ENCODE data around the gene PDE6C.

The PDE6C gene

GRCh38 chr10:93612311-93612710 lies at the start of gene PDE6C:
TSS of gene PDE6C (plus strand) at chr10:93612537. CDS start at chr10:93612726, 189 bp downstream.
- DNase-seq (ENCODE audit: low read depth) = no peak

GRCh38 chr10:93565446-93565845 lies 46.9 kb upstream of the PDE6C start:
- no peak for DNase-seq (ENCODE audit: low read depth)

- no peak for DNase-seq (ENCODE audit: low read depth)
These were observed 45.7 kb upstream of the PDE6C start, which contains the start of gene FFAR4 for GRCh38 chr10:93566435-93567276. TSS of gene FFAR4 (plus strand) at chr10:93566665. CDS start at chr10:93566721, 56 bp downstream.

GRCh38 chr10:93567277-93568104 lies 44.8 kb upstream of the PDE6C start:
- DNase-seq (ENCODE audit: low read depth) = no peak

GRCh38 chr10:93568105-93568390 lies 44.3 kb upstream of the PDE6C start:
- DNase-seq (ENCODE audit: low read depth) = no peak

GRCh38 chr10:93570383-93570782 lies 42.0 kb upstream of the PDE6C start:
- DNase-seq (ENCODE audit: low read depth) = no peak

- DNase-seq (ENCODE audit: low read depth) = no peak
These were observed 39.7 kb upstream of the PDE6C start for GRCh38 chr10:93572606-93573005.

- DNase-seq (ENCODE audit: low read depth) = no peak
These were observed 39.1 kb upstream of the PDE6C start for GRCh38 chr10:93573051-93573909.

- no peak for DNase-seq (ENCODE audit: low read depth)
These were observed 38.4 kb upstream of the PDE6C start for GRCh38 chr10:93573924-93574323.

GRCh38 chr10:93576888-93577287 lies 35.4 kb upstream of the PDE6C start:
- no peak for DNase-seq (ENCODE audit: low read depth)

GRCh38 chr10:93577565-93577964 lies 34.8 kb upstream of the PDE6C start:
- DNase-seq (ENCODE audit: low read depth) = no peak

GRCh38 chr10:93579089-93579488 lies 33.2 kb upstream of the PDE6C start:
- DNase-seq (ENCODE audit: low read depth) = no peak

- DNase-seq (ENCODE audit: low read depth) = no peak
These were observed 32.2 kb upstream of the PDE6C start for GRCh38 chr10:93579985-93580711.

- DNase-seq (ENCODE audit: low read depth) = no peak
These were observed 31.5 kb upstream of the PDE6C start for GRCh38 chr10:93580828-93581227.

GRCh38 chr10:93584445-93584844 lies 27.9 kb upstream of the PDE6C start:
- no peak for DNase-seq (ENCODE audit: low read depth)

- no peak for DNase-seq (ENCODE audit: low read depth)
These were observed 22.4 kb upstream of the PDE6C start for GRCh38 chr10:93589648-93590562.

- DNase-seq (ENCODE audit: low read depth) = no peak
These were observed 21.7 kb upstream of the PDE6C start for GRCh38 chr10:93590638-93591037.

GRCh38 chr10:93591065-93591808 lies 21.1 kb upstream of the PDE6C start:
- DNase-seq (ENCODE audit: low read depth) = no peak

- no peak for DNase-seq (ENCODE audit: low read depth)
These were observed 19.1 kb upstream of the PDE6C start for GRCh38 chr10:93593254-93593653.

GRCh38 chr10:93593749-93594148 lies 18.6 kb upstream of the PDE6C start:
- no peak for DNase-seq (ENCODE audit: low read depth)

All from T-helper 22 cell (primary cell).